Activated CD8-positive, alpha-beta memory T cell treated with anti-CD3 and anti-CD28 coated beads, Interleukin-2, amount 50 U/mL, for 1 hour (primary cell): ENCODE data around the gene FBXO31.
"Not testable (repeated sequence)": the region's sequence is repeated elsewhere in the genome, so short reads cannot be mapped to it uniquely, and the experiment has no call there.

Experiments used
- DNase-seq: peaks from one replicate; pipeline ENCODE4 v3.0.0-alpha.2; 2020; ENCODE audit errors: extremely low read depth

Gene FBXO31

GRCh38 chr16:87411375-87412271 is 28.0 kb upstream of the FBXO31 start:
- no peak for DNase-seq

- no peak for DNase-seq
Observed at GRCh38 chr16:87410968-87411367, 27.4 kb upstream of the FBXO31 start.

- DNase-seq, result no peak
Observed at GRCh38 chr16:87410530-87410929, 27.0 kb upstream of the FBXO31 start.

- no peak for DNase-seq
Observed at GRCh38 chr16:87409781-87410180, 26.2 kb upstream of the FBXO31 start.

GRCh38 chr16:87409153-87409552 is 25.6 kb upstream of the FBXO31 start:
- DNase-seq, result no peak

GRCh38 chr16:87407511-87408112 is 24.0 kb upstream of the FBXO31 start:
- no peak for DNase-seq

GRCh38 chr16:87406495-87407088 is 23.0 kb upstream of the FBXO31 start:
- DNase-seq, result no peak

GRCh38 chr16:87404764-87405625 is 21.4 kb upstream of the FBXO31 start:
- no peak for DNase-seq

- no peak for DNase-seq
Observed at GRCh38 chr16:87395181-87395842, 11.7 kb upstream of the FBXO31 start.

GRCh38 chr16:87393680-87394055 is 10.1 kb upstream of the FBXO31 start:
- DNase-seq, result no peak

- no peak for DNase-seq
Observed at GRCh38 chr16:87392821-87393679, 9.5 kb upstream of the FBXO31 start.

- peak; percentile 85 for DNase-seq
Observed at GRCh38 chr16:87391950-87392820, 8.6 kb upstream of the FBXO31 start, which contains the start of gene MAP1LC3B. MAP1LC3B (plus strand) TSS chr16:87392336; CDS start chr16:87392428, 92 bp downstream.

GRCh38 chr16:87391324-87391949 is 7.9 kb upstream of the FBXO31 start:
- DNase-seq, result no peak

- no peak for DNase-seq
Observed at GRCh38 chr16:87390641-87391323, 7.2 kb upstream of the FBXO31 start.

- DNase-seq, result not testable (repeated sequence)
Observed at GRCh38 chr16:87389914-87390313, 6.3 kb upstream of the FBXO31 start.

- no peak for DNase-seq
Observed at GRCh38 chr16:87389245-87389644, 5.7 kb upstream of the FBXO31 start.

- no peak for DNase-seq
Observed at GRCh38 chr16:87388818-87389134, 5.2 kb upstream of the FBXO31 start.
